SK-N-MC (cell line): ENCODE data around the gene TMEM129.

ENCODE experiments used
- EZH2 ChIP-seq: fragments of 200-600 bp; sonication (generic); IDR thresholded peaks from one replicate; pipeline ENCODE4 v1.6.1; 2017; ENCODE audit warnings: antibody characterized with exemption
- FOXP2 ChIP-seq: optimal IDR thresholded peaks from 2 replicates; pipeline ENCODE3; 2011; ENCODE audit warnings: mild to moderate bottlenecking, moderate library complexity; ENCODE audit not compliant: insufficient read depth; ENCODE audit errors: extremely low read length, control extremely low read depth
- POLR2AphosphoS5 ChIP-seq: IDR thresholded peaks from 2 replicates; pipeline ENCODE4 v1.6.1; 2012; ENCODE audit warnings: mild to moderate bottlenecking, low read depth, low read length, borderline replicate concordance

DNA sequence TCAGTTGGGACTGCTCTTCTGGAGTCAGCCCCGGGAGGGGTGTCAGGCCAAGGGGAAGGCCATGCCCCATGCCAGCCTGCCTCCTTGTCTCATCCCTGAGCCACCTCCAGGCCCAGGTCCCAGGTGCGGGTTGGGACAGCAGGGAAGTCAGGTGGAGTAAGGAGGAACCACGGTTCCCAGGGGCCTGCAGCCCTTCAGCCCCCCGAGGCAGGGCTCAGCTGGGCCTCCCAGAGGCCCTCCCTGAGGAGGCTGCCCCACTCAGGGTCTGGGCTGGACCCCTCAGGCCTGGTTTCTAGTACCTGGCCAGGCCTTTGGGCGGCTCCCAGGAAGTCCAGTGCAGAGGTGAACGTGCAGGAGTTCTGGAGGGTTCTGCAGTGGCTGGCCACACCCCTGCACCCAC, 48.6 kb upstream of the TMEM129 start:
- TF ChIP-seq EZH2 (no peak), POLR2AphosphoS5 (no peak), FOXP2 (no peak)
